ENCODE results near the gene NHLH2. TPM values are rescaled to one million over a fixed set of nuclear protein-coding genes. Genes with fewer than 3 reads are reported as not detected.

The NHLH2 gene
- total RNA-seq, 1 donor from 2014 or later: not detected

GRCh38 chr1:115791816-115792215 is 49.1 kb downstream of the NHLH2 start:
- Histone ChIP-seq H3K27me3 (ENCODE audit: control insufficient read depth in 3 of 3, insufficient read depth in 3 of 3, low read length in 3 of 3) (peaks cover 3 to 15% (median 9%) of the 10 kb centered on the region in 3 donors), H3K27ac (ENCODE audit: low read depth, low read length) (no peak overlapping the region), H3K4me3 (ENCODE audit: low read length in 3 of 3) (no peak overlapping the region), H3K36me3 (ENCODE audit: control insufficient read depth in 3 of 3, insufficient read depth in 3 of 3, low read length in 3 of 3) (no peaks in the 10 kb centered on the region), H3K9me3 (ENCODE audit: control insufficient read depth in 3 of 3, low read length in 3 of 3) (no peaks in the 10 kb centered on the region), H3K9ac (ENCODE audit: low read depth in 1 of 3, low read length in 3 of 3) (no peak overlapping the region), H3K4me1 (ENCODE audit: control insufficient read depth in 3 of 3, insufficient read depth in 3 of 3, low read length in 3 of 3) (no peaks in the 10 kb centered on the region)

GRCh38 chr1:115790846-115791245 is 50.1 kb downstream of the NHLH2 start:
- Histone ChIP-seq H3K4me3 (ENCODE audit: low read length in 3 of 3) (no peak overlapping the region), H3K36me3 (ENCODE audit: control insufficient read depth in 3 of 3, insufficient read depth in 3 of 3, low read length in 3 of 3) (no peaks in the 10 kb centered on the region), H3K27me3 (ENCODE audit: control insufficient read depth in 3 of 3, insufficient read depth in 3 of 3, low read length in 3 of 3) (peaks cover 3 to 15% (median 9%) of the 10 kb centered on the region in 3 donors), H3K9ac (ENCODE audit: low read depth in 1 of 3, low read length in 3 of 3) (no peak overlapping the region), H3K9me3 (ENCODE audit: control insufficient read depth in 3 of 3, low read length in 3 of 3) (no peaks in the 10 kb centered on the region), H3K4me1 (ENCODE audit: control insufficient read depth in 3 of 3, insufficient read depth in 3 of 3, low read length in 3 of 3) (no peaks in the 10 kb centered on the region), H3K27ac (ENCODE audit: low read depth, low read length) (no peak overlapping the region)

GRCh38 chr1:115790356-115790755 is 50.6 kb downstream of the NHLH2 start:
- H3K9ac ChIP-seq (ENCODE audit: low read depth in 1 of 3, low read length in 3 of 3): no peak overlapping the region
- H3K4me3 ChIP-seq (ENCODE audit: low read length in 3 of 3): no peak overlapping the region
- H3K27ac ChIP-seq (ENCODE audit: low read depth, low read length): no peak overlapping the region
- no peaks in the 10 kb centered on the region for H3K9me3 ChIP-seq (ENCODE audit: control insufficient read depth in 3 of 3, low read length in 3 of 3)
- no peaks in the 10 kb centered on the region for H3K36me3 ChIP-seq (ENCODE audit: control insufficient read depth in 3 of 3, insufficient read depth in 3 of 3, low read length in 3 of 3)
- H3K4me1 ChIP-seq (ENCODE audit: control insufficient read depth in 3 of 3, insufficient read depth in 3 of 3, low read length in 3 of 3): no peaks in the 10 kb centered on the region
- peaks cover 3 to 15% (median 9%) of the 10 kb centered on the region in 3 donors for H3K27me3 ChIP-seq (ENCODE audit: control insufficient read depth in 3 of 3, insufficient read depth in 3 of 3, low read length in 3 of 3)

Other genes starting within 250 kb of the NHLH2 start
- gene VANGL1, start 199.2 kb downstream of the NHLH2 start, total RNA-seq: 4.2 TPM
- gene CASQ2, start 72.4 kb downstream of the NHLH2 start, total RNA-seq: 416 TPM
- under 0.01 TPM for gene SLC22A15, start 135.4 kb upstream of the NHLH2 start, total RNA-seq

Data from skeletal muscle tissue (tissue), 4 donors.